ENCODE data around the gene PPM1H.
"Not testable (repeated sequence)": the region's sequence is repeated elsewhere in the genome, so short reads cannot be mapped to it uniquely, and the experiment has no call there.

Gene PPM1H

GRCh38 chr12:62676521-62677307, 258.2 kb downstream of the PPM1H start:
- Histone ChIP-seq H3K9me3 (ENCODE audit: control insufficient read depth, low read depth, low read length) (peaks cover 9% of the 10 kb centered on the region), H3K4me1 (ENCODE audit: control insufficient read depth, low read depth, low read length) (peaks cover 18% of the 10 kb centered on the region), H3K4me3 (ENCODE audit: low read length) (no peak overlapping the region), H3K36me3 (ENCODE audit: control insufficient read depth, low read depth, low read length) (no peaks in the 10 kb centered on the region), H3K27me3 (ENCODE audit: control insufficient read depth, insufficient read depth, low read length) (no peaks in the 10 kb centered on the region), H3K27ac (ENCODE audit: low read length) (no peak overlapping the region), H3K9ac (ENCODE audit: low read length) (no peak overlapping the region)

- H3K9me3 ChIP-seq (ENCODE audit: control insufficient read depth, low read depth, low read length), result peaks cover 9% of the 10 kb centered on the region
- H3K27me3 ChIP-seq (ENCODE audit: control insufficient read depth, insufficient read depth, low read length), result no peaks in the 10 kb centered on the region
- H3K4me1 ChIP-seq (ENCODE audit: control insufficient read depth, low read depth, low read length), result peaks cover 18% of the 10 kb centered on the region
- no peak overlapping the region for H3K9ac ChIP-seq (ENCODE audit: low read length)
- H3K27ac ChIP-seq (ENCODE audit: low read length), result no peak overlapping the region
- no peaks in the 10 kb centered on the region for H3K36me3 ChIP-seq (ENCODE audit: control insufficient read depth, low read depth, low read length)
- no peak overlapping the region for H3K4me3 ChIP-seq (ENCODE audit: low read length)
Observed at GRCh38 chr12:62673028-62673815, 261.7 kb downstream of the PPM1H start.

DNA sequence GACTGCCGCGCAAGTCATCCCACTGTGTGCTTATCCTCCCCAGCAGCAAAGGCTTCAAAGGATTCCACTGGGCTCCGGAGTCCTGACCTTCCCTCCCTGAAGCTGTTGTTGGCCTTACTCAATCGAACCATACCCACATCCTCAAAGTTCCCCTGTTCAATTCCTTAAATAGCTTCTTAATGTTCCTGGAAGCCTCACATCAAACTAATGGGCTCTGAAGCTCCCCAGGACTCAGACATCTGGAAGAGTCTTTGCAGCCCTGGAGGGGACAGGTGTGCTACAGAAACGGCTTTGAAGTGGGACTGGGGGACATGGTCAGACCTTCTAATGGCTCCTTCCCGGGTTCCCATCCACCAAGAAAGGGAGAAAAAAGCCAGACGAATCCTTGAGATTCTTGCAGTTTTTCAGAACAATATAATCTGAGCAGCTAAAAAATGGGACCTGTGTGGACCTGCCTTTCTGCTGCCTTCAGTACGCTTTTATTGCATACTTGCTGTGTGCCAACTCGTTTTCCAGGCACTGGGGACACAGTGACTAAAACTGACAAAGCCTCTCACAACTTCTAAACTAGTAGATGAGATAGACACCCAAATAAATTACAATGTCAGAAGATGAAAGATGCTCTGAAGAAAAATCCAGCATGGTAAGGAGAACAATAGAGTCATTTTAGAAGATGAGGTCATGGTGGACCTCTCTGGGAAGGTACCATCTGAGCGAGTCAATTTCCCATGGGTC, 263.8 kb downstream of the PPM1H start:
- peaks cover 18% of the 10 kb centered on the region for H3K4me1 ChIP-seq (ENCODE audit: control insufficient read depth, low read depth, low read length)
- H3K27ac ChIP-seq (ENCODE audit: low read length), result no peak overlapping the region
- no peak overlapping the region for H3K9ac ChIP-seq (ENCODE audit: low read length)
- no peaks in the 10 kb centered on the region for H3K9me3 ChIP-seq (ENCODE audit: control insufficient read depth, low read depth, low read length)
- peaks cover 4% of the 10 kb centered on the region for H3K36me3 ChIP-seq (ENCODE audit: control insufficient read depth, low read depth, low read length)
- H3K27me3 ChIP-seq (ENCODE audit: control insufficient read depth, insufficient read depth, low read length), result no peaks in the 10 kb centered on the region
- no peak overlapping the region for H3K4me3 ChIP-seq (ENCODE audit: low read length)

DNA sequence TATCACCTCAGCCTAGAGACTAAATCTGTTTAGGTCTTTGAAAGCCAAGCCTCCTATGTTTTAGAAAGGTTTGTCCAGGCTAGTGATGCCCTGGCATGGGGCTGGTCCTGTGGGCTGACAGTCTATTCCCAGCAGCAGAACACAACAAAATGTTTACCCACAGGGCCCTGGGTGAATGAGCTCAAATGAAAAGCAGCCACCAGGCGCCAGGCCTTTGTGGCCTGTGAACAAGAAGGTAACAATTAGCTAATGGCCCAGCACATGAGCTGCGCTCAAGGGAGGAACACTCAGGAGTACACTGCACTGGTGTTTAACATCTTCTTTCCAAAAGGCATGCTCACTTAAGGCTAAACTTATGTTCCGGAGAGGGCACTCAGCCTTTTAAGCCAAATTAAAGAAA, 266.2 kb downstream of the PPM1H start:
- peaks cover 4% of the 10 kb centered on the region for H3K36me3 ChIP-seq (ENCODE audit: control insufficient read depth, low read depth, low read length)
- H3K4me3 ChIP-seq (ENCODE audit: low read length), result no peak overlapping the region
- H3K9ac ChIP-seq (ENCODE audit: low read length), result no peak overlapping the region
- no peaks in the 10 kb centered on the region for H3K9me3 ChIP-seq (ENCODE audit: control insufficient read depth, low read depth, low read length)
- peaks cover 15% of the 10 kb centered on the region for H3K4me1 ChIP-seq (ENCODE audit: control insufficient read depth, low read depth, low read length)
- H3K27ac ChIP-seq (ENCODE audit: low read length), result no peak overlapping the region
- H3K27me3 ChIP-seq (ENCODE audit: control insufficient read depth, insufficient read depth, low read length), result no peaks in the 10 kb centered on the region

GRCh38 chr12:62664951-62665350, 270.0 kb downstream of the PPM1H start:
- H3K4me1 ChIP-seq (ENCODE audit: control insufficient read depth, low read depth, low read length); H3K36me3 ChIP-seq (ENCODE audit: control insufficient read depth, low read depth, low read length): not testable (repeated sequence)

DNA sequence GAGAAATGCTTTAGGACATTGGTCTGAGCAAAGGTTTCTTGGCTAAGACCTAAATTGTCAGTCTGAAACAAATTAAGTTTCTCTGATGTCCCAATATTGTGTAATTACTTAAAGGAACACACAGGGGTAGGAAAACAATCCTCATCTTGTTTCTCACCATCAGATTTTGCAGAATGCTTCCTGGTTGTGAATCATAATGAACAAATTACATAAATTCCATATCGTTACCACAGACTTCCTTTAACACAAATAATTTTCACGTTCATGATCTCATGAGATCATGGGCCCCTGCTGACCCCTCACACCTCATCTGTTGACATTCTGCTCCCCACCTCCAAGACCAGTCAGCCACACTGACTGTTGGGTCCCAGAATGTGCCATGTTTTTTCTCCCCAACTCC, 274.2 kb downstream of the PPM1H start:
- Histone ChIP-seq H3K36me3 (ENCODE audit: control insufficient read depth, low read depth, low read length) (no peaks in the 10 kb centered on the region), H3K4me3 (ENCODE audit: low read length) (no peak overlapping the region), H3K4me1 (ENCODE audit: control insufficient read depth, low read depth, low read length) (peaks cover 49% of the 10 kb centered on the region), H3K9ac (ENCODE audit: low read length) (no peak overlapping the region), H3K27me3 (ENCODE audit: control insufficient read depth, insufficient read depth, low read length) (no peaks in the 10 kb centered on the region), H3K27ac (ENCODE audit: low read length) (no peak overlapping the region), H3K9me3 (ENCODE audit: control insufficient read depth, low read depth, low read length) (no peaks in the 10 kb centered on the region)

More at GRCh38 chr12:62664951-62665350, 270.0 kb downstream of the PPM1H start:
- not testable (repeated sequence) for H3K27ac ChIP-seq (ENCODE audit: low read length); H3K4me3 ChIP-seq (ENCODE audit: low read length); H3K9ac ChIP-seq (ENCODE audit: low read length); H3K9me3 ChIP-seq (ENCODE audit: control insufficient read depth, low read depth, low read length); H3K27me3 ChIP-seq (ENCODE audit: control insufficient read depth, insufficient read depth, low read length)

GRCh38 chr12:62659453-62660295, 275.3 kb downstream of the PPM1H start:
- H3K9ac ChIP-seq (ENCODE audit: low read length), result peak overlapping the region; percentile 46
- peak overlapping the region; percentile 21 for H3K4me3 ChIP-seq (ENCODE audit: low read length)
- H3K36me3 ChIP-seq (ENCODE audit: control insufficient read depth, low read depth, low read length), result no peaks in the 10 kb centered on the region
- H3K27ac ChIP-seq (ENCODE audit: low read length), result peak overlapping the region; percentile 66
- no peaks in the 10 kb centered on the region for H3K9me3 ChIP-seq (ENCODE audit: control insufficient read depth, low read depth, low read length)
- peaks cover 59% of the 10 kb centered on the region for H3K4me1 ChIP-seq (ENCODE audit: control insufficient read depth, low read depth, low read length)
- peaks cover 10% of the 10 kb centered on the region for H3K27me3 ChIP-seq (ENCODE audit: control insufficient read depth, insufficient read depth, low read length)

DNA sequence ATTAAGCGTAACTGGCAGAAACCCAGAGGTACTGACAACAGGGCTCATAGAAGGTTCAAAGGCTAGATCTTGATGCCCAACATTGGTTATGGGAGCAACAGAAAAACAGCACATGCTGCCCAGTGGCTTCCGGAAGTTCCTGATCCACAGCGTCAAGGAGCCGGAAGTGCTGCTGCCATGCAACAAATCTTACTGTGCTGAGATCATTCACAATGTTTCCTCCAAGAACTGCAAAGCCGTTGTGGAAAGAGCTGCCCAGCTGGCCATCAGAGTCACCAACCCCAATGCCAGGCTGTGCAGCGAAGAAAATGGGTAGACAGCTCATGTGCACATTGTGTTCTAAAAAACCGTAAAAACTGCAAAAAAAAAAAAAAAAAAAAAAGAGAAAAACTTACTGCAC, 276.0 kb downstream of the PPM1H start:
- H3K4me1 ChIP-seq (ENCODE audit: control insufficient read depth, low read depth, low read length), result peaks cover 67% of the 10 kb centered on the region
- H3K27ac ChIP-seq (ENCODE audit: low read length), result no peak overlapping the region
- H3K27me3 ChIP-seq (ENCODE audit: control insufficient read depth, insufficient read depth, low read length), result peaks cover 15% of the 10 kb centered on the region
- no peak overlapping the region for H3K4me3 ChIP-seq (ENCODE audit: low read length)
- no peak overlapping the region for H3K9ac ChIP-seq (ENCODE audit: low read length)
- no peaks in the 10 kb centered on the region for H3K36me3 ChIP-seq (ENCODE audit: control insufficient read depth, low read depth, low read length)
- no peaks in the 10 kb centered on the region for H3K9me3 ChIP-seq (ENCODE audit: control insufficient read depth, low read depth, low read length)

GRCh38 chr12:62657363-62657632, 277.7 kb downstream of the PPM1H start:
- H3K4me3 ChIP-seq (ENCODE audit: low read length), result no peak overlapping the region
- H3K36me3 ChIP-seq (ENCODE audit: control insufficient read depth, low read depth, low read length), result no peaks in the 10 kb centered on the region
- H3K9me3 ChIP-seq (ENCODE audit: control insufficient read depth, low read depth, low read length), result no peaks in the 10 kb centered on the region
- peaks cover 25% of the 10 kb centered on the region for H3K27me3 ChIP-seq (ENCODE audit: control insufficient read depth, insufficient read depth, low read length)
- H3K9ac ChIP-seq (ENCODE audit: low read length), result peak overlapping the region; percentile 4
- H3K4me1 ChIP-seq (ENCODE audit: control insufficient read depth, low read depth, low read length), result peaks cover 80% of the 10 kb centered on the region
- no peak overlapping the region for H3K27ac ChIP-seq (ENCODE audit: low read length)

DNA sequence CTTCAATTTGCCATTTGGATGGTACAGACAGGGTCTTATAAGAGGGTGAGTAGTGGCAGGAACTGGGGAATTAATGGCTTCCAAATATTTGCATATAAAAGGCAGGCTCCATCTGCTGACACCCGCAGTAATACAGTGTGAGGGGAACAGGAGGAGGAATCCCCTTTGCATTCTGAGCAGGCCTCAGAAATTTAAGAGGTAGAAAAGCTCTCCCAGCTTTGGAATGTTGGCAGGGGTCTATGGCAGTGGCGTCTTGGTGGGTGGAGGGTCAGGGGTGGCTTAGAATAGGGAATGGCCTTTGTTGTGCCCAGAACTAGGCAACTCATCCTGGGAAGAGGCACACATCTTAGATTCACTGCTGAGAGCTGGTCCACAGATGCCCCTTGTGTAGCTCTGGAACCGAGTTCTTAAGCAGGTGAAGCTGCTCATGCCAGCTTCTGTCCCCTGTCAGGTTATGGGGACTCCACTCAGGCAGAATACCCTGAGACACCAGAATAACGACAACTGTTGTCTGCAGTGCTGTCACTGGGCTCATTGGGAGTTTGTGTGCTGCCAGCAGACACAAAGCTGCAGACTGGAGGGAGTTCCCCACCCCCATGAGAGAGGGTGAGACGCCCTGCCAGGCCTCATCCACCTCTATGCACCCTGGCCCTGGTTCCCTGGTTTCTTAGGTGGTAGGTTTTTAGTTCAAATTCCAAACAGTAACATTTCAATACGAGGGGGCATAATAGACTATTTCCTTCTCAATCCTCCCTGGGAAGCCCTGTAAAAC, 278.2 kb downstream of the PPM1H start:
- H3K4me1 ChIP-seq (ENCODE audit: control insufficient read depth, low read depth, low read length), result peaks cover 85% of the 10 kb centered on the region
- H3K4me3 ChIP-seq (ENCODE audit: low read length), result no peak overlapping the region
- H3K27ac ChIP-seq (ENCODE audit: low read length), result no peak overlapping the region
- no peaks in the 10 kb centered on the region for H3K36me3 ChIP-seq (ENCODE audit: control insufficient read depth, low read depth, low read length)
- peaks cover 30% of the 10 kb centered on the region for H3K27me3 ChIP-seq (ENCODE audit: control insufficient read depth, insufficient read depth, low read length)
- H3K9ac ChIP-seq (ENCODE audit: low read length), result peak overlapping the region; percentile 4
- no peaks in the 10 kb centered on the region for H3K9me3 ChIP-seq (ENCODE audit: control insufficient read depth, low read depth, low read length)
